ENCODE results near the gene MORC2. TPM values are rescaled to one million over a fixed set of nuclear protein-coding genes. Genes with fewer than 3 reads are reported as not detected.

MORC2 gene
- total RNA-seq, 4 donors from 2014 or later: 9.5 to 24.0 (median 13.1) TPM

- DNase-seq: no peak
- H3K4me3 ChIP-seq: no peak overlapping the region
- H3K27me3 ChIP-seq: no peaks in the 10 kb centered on the region
- peaks cover 0 to 22% (median 0%) of the 10 kb centered on the region in 3 donors for H3K36me3 ChIP-seq
- intact Hi-C loops (cut with DNase I): no loop called here
- no peak overlapping the region for H3K27ac ChIP-seq
- TF ChIP-seq CTCF (IDR thresholded peaks at IDR 0.05): no peak
- TF ChIP-seq POLR2A (IDR thresholded peaks at IDR 0.05): no peak
- H3K9me3 ChIP-seq: no peaks in the 10 kb centered on the region
- WGBS, 2 donors: 82 to 83% methylated on average over 6 to 8 of the region's 8 CpGs
- no peaks in the 10 kb centered on the region for H3K4me1 ChIP-seq
Observed at GRCh38 chr22:30892286-30892685, 76.3 kb downstream of the MORC2 start.

- Histone ChIP-seq H3K4me3 (no peak overlapping the region), H3K27me3 (no peaks in the 10 kb centered on the region), H3K36me3 (peaks cover 0 to 22% (median 0%) of the 10 kb centered on the region in 3 donors), H3K27ac (no peak overlapping the region), H3K4me1 (no peaks in the 10 kb centered on the region), H3K9me3 (no peaks in the 10 kb centered on the region)
- intact Hi-C loops (cut with DNase I): no loop called here
- no peak for DNase-seq
- WGBS, 2 donors: 84 to 88% methylated on average over 4 to 6 of the region's 6 CpGs
- no peak for TF ChIP-seq CTCF (IDR thresholded peaks at IDR 0.05)
- no peak for TF ChIP-seq POLR2A (IDR thresholded peaks at IDR 0.05)
Observed at GRCh38 chr22:30891781-30892180, 76.8 kb downstream of the MORC2 start.

- intact Hi-C loops (cut with DNase I): no loop called here
- TF ChIP-seq POLR2A (IDR thresholded peaks at IDR 0.05) (no peak), CTCF (IDR thresholded peaks at IDR 0.05) (no peak)
- 84 to 96% methylated on average over 4 of the region's 8 CpGs for WGBS, 2 donors
- no peak overlapping the region for H3K4me3 ChIP-seq
- DNase-seq: no peak
- H3K4me1 ChIP-seq: no peaks in the 10 kb centered on the region
- H3K27ac ChIP-seq: no peak overlapping the region
- H3K9me3 ChIP-seq: no peaks in the 10 kb centered on the region
- peaks cover 0 to 22% (median 0%) of the 10 kb centered on the region in 3 donors for H3K36me3 ChIP-seq
- no peaks in the 10 kb centered on the region for H3K27me3 ChIP-seq
Observed at GRCh38 chr22:30891443-30891755, 77.2 kb downstream of the MORC2 start.

- TF ChIP-seq CTCF (IDR thresholded peaks at IDR 0.05): peak; percentile 41 to 87 (median 76)
- no peak for TF ChIP-seq POLR2A (IDR thresholded peaks at IDR 0.05)
- Histone ChIP-seq H3K9me3 (no peaks in the 10 kb centered on the region), H3K4me3 (no peak overlapping the region), H3K4me1 (no peaks in the 10 kb centered on the region), H3K27ac (no peak overlapping the region), H3K36me3 (peaks cover 0 to 22% (median 0%) of the 10 kb centered on the region in 3 donors), H3K27me3 (no peaks in the 10 kb centered on the region)
- DNase-seq: no peak
- WGBS, 2 donors: 100% methylated on average over 1 of the region's 17 CpGs
- intact Hi-C loops (cut with DNase I): no loop called here
Observed at GRCh38 chr22:30890686-30891442, 77.7 kb downstream of the MORC2 start.

- Histone ChIP-seq H3K27me3 (no peaks in the 10 kb centered on the region), H3K9me3 (no peaks in the 10 kb centered on the region), H3K36me3 (peaks cover 0 to 22% (median 0%) of the 10 kb centered on the region in 3 donors), H3K27ac (no peak overlapping the region), H3K4me1 (no peaks in the 10 kb centered on the region), H3K4me3 (no peak overlapping the region)
- WGBS, 2 donors: 85 to 100% methylated on average over 1 to 8 of the region's 9 CpGs
- intact Hi-C loops (cut with DNase I): no loop called here
- TF ChIP-seq CTCF (IDR thresholded peaks at IDR 0.05) (no peak), POLR2A (IDR thresholded peaks at IDR 0.05) (no peak)
- DNase-seq: no peak
Observed at GRCh38 chr22:30889996-30890480, 78.5 kb downstream of the MORC2 start.

All from esophagus squamous epithelium (tissue), 5 donors.